ENCODE data around the gene C1orf226.

DNA sequence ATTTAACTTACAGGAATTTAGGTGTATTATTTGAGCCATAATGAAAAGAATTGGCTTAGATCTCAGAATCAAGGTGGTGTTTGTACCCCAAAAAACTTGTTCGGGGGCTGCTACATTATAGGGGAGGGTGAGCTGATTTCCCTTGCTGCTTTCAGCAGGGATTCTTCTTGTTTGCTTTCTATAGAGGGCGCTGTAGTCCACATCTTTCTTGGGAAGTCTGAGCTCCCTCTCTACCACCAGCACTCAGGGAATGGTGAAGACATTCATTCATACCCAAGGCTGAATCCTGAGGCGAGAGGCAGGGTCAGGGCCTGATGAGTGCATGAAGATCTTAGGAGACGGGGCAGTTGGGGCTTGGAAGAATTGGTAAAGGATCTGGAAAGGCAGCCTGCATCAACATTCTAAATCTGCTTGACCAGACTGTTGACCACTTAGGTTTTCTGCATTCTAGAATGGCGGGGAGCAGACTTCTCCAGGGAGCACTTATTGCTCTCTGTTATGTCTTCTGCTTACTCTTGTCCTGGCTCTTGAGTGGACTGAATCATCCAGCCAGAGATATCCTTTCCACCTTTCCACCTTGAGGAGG, 23.8 kb upstream of the C1orf226 start:
- TF ChIP-seq, protein P1, sequence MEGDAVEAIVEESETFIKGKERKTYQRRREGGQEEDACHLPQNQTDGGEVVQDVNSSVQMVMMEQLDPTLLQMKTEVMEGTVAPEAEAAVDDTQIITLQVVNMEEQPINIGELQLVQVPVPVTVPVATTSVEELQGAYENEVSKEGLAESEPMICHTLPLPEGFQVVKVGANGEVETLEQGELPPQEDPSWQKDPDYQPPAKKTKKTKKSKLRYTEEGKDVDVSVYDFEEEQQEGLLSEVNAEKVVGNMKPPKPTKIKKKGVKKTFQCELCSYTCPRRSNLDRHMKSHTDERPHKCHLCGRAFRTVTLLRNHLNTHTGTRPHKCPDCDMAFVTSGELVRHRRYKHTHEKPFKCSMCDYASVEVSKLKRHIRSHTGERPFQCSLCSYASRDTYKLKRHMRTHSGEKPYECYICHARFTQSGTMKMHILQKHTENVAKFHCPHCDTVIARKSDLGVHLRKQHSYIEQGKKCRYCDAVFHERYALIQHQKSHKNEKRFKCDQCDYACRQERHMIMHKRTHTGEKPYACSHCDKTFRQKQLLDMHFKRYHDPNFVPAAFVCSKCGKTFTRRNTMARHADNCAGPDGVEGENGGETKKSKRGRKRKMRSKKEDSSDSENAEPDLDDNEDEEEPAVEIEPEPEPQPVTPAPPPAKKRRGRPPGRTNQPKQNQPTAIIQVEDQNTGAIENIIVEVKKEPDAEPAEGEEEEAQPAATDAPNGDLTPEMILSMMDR (conservative IDR thresholded peaks at IDR 0.05; ENCODE audit: low read depth, low read length), result peak; percentile 49
- TF ChIP-seq POLR2A (IDR thresholded peaks at IDR 0.05; ENCODE audit: low read depth, low read length) (no peak), SMC3 (IDR thresholded peaks at IDR 0.05; ENCODE audit: low read depth, low read length) (peak; percentile 31; the same call in 1 of the 2 replicates), FOS (IDR thresholded peaks at IDR 0.05; ENCODE audit: low read depth, low read length) (no peak), RCOR1 (IDR thresholded peaks at IDR 0.05; ENCODE audit: insufficient replicate concordance, low read length) (no peak), CHD1 (IDR thresholded peaks at IDR 0.05; ENCODE audit: low read depth, low read length) (no peak), NFE2L2 (IDR thresholded peaks at IDR 0.05; ENCODE audit: low read depth, low read length) (no peak), MXI1 (IDR thresholded peaks at IDR 0.05; ENCODE audit: borderline replicate concordance, low read depth, low read length) (no peak), RAD21 (IDR thresholded peaks at IDR 0.05; ENCODE audit: low read length) (peak; percentile 55), RFX5 (IDR thresholded peaks at IDR 0.05; ENCODE audit: low read depth, low read length) (no peak), MAFK (IDR thresholded peaks at IDR 0.05; ENCODE audit: low read depth, low read length) (no peak), CEBPB (IDR thresholded peaks at IDR 0.05; ENCODE audit: low read depth, low read length) (no peak)
- TF ChIP-seq, protein P2, sequence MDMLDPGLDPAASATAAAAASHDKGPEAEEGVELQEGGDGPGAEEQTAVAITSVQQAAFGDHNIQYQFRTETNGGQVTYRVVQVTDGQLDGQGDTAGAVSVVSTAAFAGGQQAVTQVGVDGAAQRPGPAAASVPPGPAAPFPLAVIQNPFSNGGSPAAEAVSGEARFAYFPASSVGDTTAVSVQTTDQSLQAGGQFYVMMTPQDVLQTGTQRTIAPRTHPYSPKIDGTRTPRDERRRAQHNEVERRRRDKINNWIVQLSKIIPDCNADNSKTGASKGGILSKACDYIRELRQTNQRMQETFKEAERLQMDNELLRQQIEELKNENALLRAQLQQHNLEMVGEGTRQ (IDR thresholded peaks at IDR 0.05; ENCODE audit: low read depth, low read length), result no peak

Measured in IMR-90 (cell line).